Adrenal gland (tissue), 5 donors: ENCODE results near the gene GNPTG.

Experiments used
- CTCF ChIP-seq, 6 experiments: fragments of 450-650 bp in 4 of 6; fragments of 200-600 bp in 2 of 6; sonication (generic) in 1 of 6; IDR thresholded peaks; 1 replicate in 5 of 6; 2 replicates in 1 of 6; pipeline versions ENCODE4 v1.5.1 to v1.8.0; 2016 to 2021; ENCODE audit warnings: antibody characterized with exemption in 6 of 6, mild to moderate bottlenecking in 2 of 6, moderate library complexity in 1 of 6
- POLR2A ChIP-seq, 2 donors: fragments of 450-650 bp; IDR thresholded peaks; one replicate each; pipeline ENCODE4 v1.6.1; 2017; ENCODE audit warnings: antibody characterized with exemption in 2 of 2, mild to moderate bottlenecking in 2 of 2, moderate library complexity in 1 of 2
- donor health status: DM: no; HTN: no; CAD: no.

GRCh38 chr16:1317479-1318267 lies 34.1 kb upstream of the GNPTG start:
- TF ChIP-seq CTCF (IDR thresholded peaks at IDR 0.05) (no peak), POLR2A (IDR thresholded peaks at IDR 0.05) (no peak)
